ENCODE data around the gene CNOT8.

CNOT8 gene

DNA sequence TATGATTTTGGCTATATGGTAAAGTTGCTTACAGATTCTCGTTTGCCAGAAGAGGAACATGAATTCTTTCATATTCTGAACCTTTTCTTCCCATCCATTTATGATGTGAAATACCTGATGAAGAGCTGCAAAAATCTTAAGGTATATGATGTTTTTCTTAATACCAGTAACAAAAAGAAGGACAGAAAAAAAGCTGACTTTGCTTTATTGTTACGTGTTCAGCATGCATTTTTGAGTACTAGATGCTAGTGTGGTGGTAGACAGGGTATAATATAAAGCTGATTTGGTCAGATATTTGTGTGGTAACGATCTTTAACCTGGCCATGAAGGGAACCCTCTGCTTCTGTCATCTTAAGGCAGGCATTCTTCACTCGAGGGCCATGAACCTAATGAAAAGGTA is 13.3 kb downstream of the CNOT8 start:
- TF ChIP-seq GATA2 (IDR thresholded peaks at IDR 0.05; ENCODE audit: low read depth, low read length) (no peak), GATA3 (IDR thresholded peaks at IDR 0.05; ENCODE audit: low read depth, low read length) (no peak)

GRCh38 chr5:154873791-154874331 is 15.4 kb downstream of the CNOT8 start:
- peak; percentile 47; the same call in 1 of the 2 replicates for TF ChIP-seq GATA3 (IDR thresholded peaks at IDR 0.05; ENCODE audit: low read depth, low read length)
- TF ChIP-seq GATA2 (IDR thresholded peaks at IDR 0.05; ENCODE audit: low read depth, low read length) = peak; percentile 77

DNA sequence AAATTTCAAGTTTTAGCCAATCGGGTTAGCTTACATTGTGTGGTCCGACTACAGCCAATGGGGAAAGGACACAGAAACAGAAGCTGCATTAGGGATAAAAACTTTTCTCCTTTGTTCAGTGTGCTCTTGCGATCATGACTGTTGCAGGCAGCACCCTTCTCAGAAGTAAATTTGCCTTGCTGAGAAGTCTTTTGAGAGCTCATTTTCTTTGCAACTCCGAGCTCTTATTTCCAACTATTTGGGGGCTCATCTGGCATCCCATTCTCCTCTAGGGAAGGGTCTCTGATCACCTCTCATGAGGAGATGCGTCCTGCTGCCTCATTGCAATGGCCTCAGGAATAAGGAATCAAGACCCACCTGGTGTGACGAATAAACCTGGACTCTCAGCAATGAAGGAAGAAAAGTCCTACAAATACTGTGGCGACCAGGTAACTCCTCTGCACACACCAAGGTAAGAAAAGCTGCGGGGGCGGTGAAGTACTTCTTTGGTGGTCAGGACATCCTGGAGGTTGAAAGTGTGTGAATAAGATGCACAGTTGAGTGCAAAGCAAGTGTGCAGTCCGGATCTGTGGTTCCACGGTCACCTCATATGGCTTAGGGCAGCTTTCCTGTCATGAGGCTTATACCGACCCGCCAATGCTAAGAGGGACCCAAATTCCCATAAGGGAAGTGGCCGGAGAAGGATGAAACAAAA is 20.4 kb downstream of the CNOT8 start:
- TF ChIP-seq GATA2 (IDR thresholded peaks at IDR 0.05; ENCODE audit: low read depth, low read length) (no peak), GATA3 (IDR thresholded peaks at IDR 0.05; ENCODE audit: low read depth, low read length) (no peak)

- no peak for TF ChIP-seq GATA3 (IDR thresholded peaks at IDR 0.05; ENCODE audit: low read depth, low read length)
Observed at GRCh38 chr5:154881986-154882385, 23.6 kb downstream of the CNOT8 start.

DNA sequence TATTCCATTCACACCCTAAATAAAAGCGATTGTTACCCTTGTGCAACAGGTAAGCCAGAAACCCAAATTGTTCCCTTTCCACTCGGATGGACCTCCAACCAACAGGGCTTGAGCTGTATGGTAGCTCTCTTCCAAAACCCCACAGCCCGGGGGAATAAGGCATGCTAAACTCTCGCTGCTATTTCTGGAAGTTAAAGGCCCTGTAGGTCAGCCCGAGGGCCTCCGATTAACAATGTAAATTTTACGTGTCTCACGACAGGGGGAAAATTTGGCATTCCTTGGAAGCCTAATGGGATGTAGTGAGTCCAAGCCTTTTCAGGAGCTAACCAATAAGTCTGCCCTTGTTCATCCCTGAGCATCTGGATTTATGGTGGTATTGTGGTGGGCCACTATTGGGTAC is 26.0 kb downstream of the CNOT8 start:
- TF ChIP-seq GATA3 (IDR thresholded peaks at IDR 0.05; ENCODE audit: low read depth, low read length) (no peak), GATA2 (IDR thresholded peaks at IDR 0.05; ENCODE audit: low read depth, low read length) (no peak)

DNA sequence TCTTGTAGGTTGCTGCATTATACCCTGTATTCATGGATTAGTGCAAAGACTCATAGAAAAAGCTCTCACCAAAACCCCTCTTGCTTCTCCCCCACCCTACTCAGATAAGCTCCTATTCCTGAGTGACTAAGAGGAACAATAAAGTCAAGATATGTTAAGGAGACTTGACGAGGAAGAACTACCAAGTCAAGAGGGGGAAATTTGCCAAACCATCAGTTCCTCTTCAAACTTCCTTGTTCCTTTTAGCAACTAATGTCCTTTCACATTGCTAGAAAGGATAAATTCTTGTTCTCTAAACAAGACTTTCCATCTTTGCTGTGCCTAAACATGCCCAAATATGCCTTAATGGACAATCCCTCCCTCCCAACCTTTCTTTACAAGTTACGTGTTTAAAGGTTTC is 27.0 kb downstream of the CNOT8 start:
- no peak for TF ChIP-seq GATA3 (IDR thresholded peaks at IDR 0.05; ENCODE audit: low read depth, low read length)

DNA sequence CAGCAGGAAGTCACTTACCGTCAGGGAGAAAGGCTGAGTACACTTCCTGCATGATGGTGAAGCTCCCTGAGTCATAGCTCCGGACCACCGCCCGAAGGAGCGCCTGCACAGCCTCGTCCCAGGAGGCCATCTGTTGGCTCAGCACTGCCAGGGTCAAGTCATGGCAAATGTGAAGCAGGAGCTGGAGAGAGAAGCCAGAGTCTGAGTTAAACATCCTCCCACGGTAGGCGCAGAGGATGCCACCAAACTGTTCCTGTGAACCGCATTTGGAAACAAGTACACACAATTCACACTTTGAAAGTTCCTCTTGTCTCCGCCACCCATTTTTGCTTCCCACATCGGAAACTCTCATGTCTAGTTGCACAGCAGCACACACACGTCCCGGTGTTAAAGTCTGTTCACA is 33.9 kb downstream of the CNOT8 start:
- TF ChIP-seq GATA3 (IDR thresholded peaks at IDR 0.05; ENCODE audit: low read depth, low read length) = no peak
- no peak for TF ChIP-seq GATA2 (IDR thresholded peaks at IDR 0.05; ENCODE audit: low read depth, low read length)

DNA sequence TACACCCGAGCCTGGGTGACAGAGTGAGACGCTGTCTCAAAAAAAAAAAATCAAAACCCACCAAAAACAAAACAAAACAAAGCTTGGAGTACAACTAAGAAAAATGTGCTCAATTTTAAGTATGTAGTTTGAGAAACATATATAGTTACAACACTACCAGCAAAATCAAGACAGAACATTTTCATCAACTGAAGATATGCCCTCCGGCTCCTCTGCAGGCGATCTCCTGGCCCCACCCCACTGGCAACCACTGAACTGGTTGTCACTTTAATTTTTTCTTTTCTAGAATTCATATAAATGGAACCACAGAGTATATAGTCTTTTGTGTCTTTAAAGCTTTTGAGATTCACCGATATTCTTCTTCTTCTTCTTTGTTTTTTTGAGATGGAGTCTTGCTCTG is 35.0 kb downstream of the CNOT8 start:
- TF ChIP-seq GATA3 (IDR thresholded peaks at IDR 0.05; ENCODE audit: low read depth, low read length) = no peak
- no peak for TF ChIP-seq GATA2 (IDR thresholded peaks at IDR 0.05; ENCODE audit: low read depth, low read length)

GRCh38 chr5:154895606-154896561 is 37.5 kb downstream of the CNOT8 start:
- no peak for TF ChIP-seq GATA2 (IDR thresholded peaks at IDR 0.05; ENCODE audit: low read depth, low read length)
- TF ChIP-seq GATA3 (IDR thresholded peaks at IDR 0.05; ENCODE audit: low read depth, low read length) = no peak

- TF ChIP-seq GATA3 (IDR thresholded peaks at IDR 0.05; ENCODE audit: low read depth, low read length) = no peak
- TF ChIP-seq GATA2 (IDR thresholded peaks at IDR 0.05; ENCODE audit: low read depth, low read length) = no peak
Observed at GRCh38 chr5:154896562-154897165, 38.2 kb downstream of the CNOT8 start.

- TF ChIP-seq GATA2 (IDR thresholded peaks at IDR 0.05; ENCODE audit: low read depth, low read length) (no peak), GATA3 (IDR thresholded peaks at IDR 0.05; ENCODE audit: low read depth, low read length) (no peak)
Observed at GRCh38 chr5:154898210-154898609, 39.8 kb downstream of the CNOT8 start.

DNA sequence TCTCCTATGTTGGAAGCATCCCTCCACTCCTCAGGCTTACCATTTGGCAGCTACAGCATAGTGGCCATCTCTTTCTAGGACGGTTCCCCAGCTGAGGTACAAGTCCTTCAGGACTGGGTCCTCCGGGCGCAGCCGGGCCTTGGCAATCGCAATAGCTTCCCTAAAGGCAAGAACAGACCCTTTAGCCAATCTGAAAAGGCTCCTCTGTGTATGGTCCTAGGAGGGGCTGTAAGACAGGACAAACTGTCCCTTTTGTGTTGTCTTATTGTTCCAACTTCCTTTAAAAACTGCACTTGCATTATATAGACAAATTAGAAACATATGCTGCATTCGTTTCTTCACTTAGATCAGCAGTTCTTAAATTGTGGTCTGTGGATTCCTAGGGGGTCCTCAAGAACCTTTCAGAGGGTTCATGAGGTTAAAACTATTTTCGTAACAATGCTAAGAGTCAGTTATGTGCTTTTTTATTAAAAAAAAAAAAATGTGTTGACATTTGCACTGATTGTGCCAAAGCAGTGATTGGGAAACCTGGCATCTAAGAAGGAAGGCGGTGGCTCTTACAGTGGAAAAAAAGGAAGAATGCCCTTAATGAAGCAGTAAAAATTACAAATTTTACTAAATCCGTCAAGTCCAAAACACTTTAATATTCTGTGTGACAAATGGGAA is 40.9 kb downstream of the CNOT8 start:
- no peak for TF ChIP-seq GATA3 (IDR thresholded peaks at IDR 0.05; ENCODE audit: low read depth, low read length)

GRCh38 chr5:154900066-154900465 is 41.6 kb downstream of the CNOT8 start:
- no peak for TF ChIP-seq GATA3 (IDR thresholded peaks at IDR 0.05; ENCODE audit: low read depth, low read length)
- TF ChIP-seq GATA2 (IDR thresholded peaks at IDR 0.05; ENCODE audit: low read depth, low read length) = no peak

GRCh38 chr5:154901276-154901675 is 42.8 kb downstream of the CNOT8 start:
- no peak for TF ChIP-seq GATA2 (IDR thresholded peaks at IDR 0.05; ENCODE audit: low read depth, low read length)
- no peak for TF ChIP-seq GATA3 (IDR thresholded peaks at IDR 0.05; ENCODE audit: low read depth, low read length)

Measured in SH-SY5Y (cell line).